T-helper 9 cell (primary cell): ENCODE results near the gene TMEM255A.
"Not testable (repeated sequence)": the region's sequence is repeated elsewhere in the genome, so short reads cannot be mapped to it uniquely, and the experiment has no call there.

Source experiments
- DNase-seq: peaks from one replicate; pipeline ENCODE4 v3.0.0-alpha.2; 2020
- total RNA-seq, 2 donors: gene quantifications; one replicate each; lab custom pipeline; 2026; lab: John Stamatoyannopoulos, UW

Gene TMEM255A
- total RNA-seq, result 0 reads per million in 2 donors

DNA sequence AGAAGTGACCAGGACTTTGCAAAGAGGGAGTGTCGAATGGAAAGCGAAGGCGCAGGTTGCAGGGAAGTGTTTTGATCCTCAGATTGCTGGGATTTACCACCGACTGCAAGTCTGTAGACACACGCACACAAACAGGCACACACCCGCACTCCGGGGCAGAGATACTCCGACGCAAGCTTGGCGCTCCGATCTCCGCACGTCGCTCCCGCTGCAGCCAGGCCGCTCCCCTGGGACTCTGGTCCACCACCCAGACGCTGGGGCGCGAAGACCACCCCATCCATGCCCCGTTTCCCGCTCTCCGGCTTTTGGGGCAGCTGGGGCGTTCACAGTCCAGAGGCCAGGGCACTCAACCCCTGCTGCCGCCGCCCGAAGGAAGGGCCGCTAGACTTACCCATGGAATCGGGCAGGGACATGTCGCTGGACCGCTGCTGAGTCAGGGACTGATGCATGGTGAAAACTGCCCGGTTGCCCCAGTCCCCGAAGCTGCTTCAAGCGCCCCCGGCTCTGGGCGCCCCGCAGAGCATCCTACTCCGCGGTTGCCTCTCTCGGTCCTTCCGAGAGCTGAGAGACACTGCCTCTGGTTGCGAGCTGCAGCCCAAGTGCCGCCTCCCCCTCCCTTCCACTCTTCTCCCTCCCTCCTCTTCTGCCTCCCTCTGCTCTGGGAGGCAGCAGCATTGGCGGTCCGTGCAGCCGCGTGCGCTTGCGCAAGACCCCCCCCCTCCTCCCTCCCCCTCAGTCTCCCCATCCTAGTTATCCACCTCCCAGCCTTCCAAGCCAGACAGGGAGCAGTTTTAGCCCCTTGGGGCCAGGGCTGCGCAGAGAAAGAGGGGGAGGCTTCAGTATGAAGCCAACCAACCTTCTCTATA, at the start of gene TMEM255A:
TMEM255A (minus strand) TSS at position 601 of the 866 bp plus-strand sequence; CDS start at position 449, 152 bp downstream.
- no peak for DNase-seq

GRCh38 chrX:120358737-120359456, 47.6 kb upstream of the TMEM255A start:
- no peak for DNase-seq

- DNase-seq, result no peak
These were observed 45.9 kb upstream of the TMEM255A start for GRCh38 chrX:120357186-120357585.

GRCh38 chrX:120356084-120356483, 44.8 kb upstream of the TMEM255A start:
- no peak for DNase-seq

DNA sequence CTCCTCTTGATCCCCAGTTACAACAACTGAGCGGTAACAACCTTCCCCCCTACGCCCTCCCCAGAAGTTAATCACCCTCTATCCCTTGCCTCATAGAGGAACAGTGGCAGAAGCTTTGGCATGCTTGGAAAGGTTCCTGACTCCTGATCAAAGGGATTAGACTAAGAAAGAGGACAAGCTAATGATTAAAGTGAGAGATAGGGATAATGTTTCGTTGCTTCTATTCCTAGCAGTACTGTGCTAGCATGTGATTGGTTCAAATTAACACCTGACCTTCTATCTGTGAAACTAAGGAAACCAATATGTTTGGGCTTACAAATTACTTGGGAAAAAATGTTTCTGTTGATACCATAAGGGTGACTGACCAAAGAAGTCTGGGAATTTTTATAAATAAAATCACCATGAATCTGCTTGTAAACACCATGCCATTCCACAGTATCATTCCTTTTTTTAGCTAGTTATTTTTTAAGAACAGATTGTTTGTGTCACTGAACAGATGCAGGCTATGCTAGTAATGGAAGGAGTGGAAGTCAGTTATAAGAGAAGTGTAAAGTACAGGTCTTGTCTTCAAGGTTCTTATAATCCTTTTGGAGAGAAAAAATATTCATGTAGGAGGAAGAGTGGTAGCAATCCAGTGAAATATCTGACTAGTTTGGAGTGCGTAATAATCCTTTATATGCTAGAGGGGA, 39.3 kb upstream of the TMEM255A start:
- no peak for DNase-seq

DNA sequence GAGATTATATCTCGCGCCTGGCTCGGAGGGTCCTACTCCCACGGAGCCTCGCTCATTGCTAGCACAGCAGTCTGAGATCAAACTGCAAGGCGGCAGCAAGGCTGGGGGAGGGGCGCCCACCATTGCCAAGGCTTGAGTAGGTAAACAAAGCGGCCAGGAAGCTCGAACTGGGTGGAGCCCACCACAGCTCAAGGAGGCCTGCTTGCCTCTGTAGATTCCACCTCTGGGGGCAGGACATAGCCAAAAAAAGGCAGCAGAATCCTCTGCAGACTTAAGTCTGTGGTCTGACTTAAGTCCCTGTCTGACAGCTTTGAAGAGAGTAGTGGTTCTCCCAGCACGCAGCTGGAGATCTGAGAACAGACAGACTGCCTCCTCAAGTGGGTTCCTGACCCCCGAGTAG, 33.3 kb upstream of the TMEM255A start:
- DNase-seq, result not testable (repeated sequence)

DNA sequence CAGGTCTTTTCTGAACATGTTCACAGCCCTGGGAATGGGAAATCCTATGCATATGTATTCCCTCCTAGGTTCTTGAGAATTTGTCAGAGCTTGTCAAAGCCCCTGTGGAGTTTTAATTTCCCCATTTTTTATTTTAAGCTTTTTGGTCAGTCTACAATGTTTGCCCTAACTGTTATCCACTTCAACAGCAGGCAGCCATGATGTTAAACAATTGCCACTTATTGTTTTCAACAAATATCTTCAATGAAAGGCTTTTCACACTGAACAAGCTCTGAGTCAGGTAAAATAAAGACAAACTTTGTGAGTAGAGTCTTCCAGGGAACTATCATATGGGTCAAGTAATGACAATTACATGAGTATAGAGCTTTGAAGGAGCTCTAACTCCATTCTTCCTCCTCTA, 25.6 kb upstream of the TMEM255A start:
- DNase-seq, result no peak

DNA sequence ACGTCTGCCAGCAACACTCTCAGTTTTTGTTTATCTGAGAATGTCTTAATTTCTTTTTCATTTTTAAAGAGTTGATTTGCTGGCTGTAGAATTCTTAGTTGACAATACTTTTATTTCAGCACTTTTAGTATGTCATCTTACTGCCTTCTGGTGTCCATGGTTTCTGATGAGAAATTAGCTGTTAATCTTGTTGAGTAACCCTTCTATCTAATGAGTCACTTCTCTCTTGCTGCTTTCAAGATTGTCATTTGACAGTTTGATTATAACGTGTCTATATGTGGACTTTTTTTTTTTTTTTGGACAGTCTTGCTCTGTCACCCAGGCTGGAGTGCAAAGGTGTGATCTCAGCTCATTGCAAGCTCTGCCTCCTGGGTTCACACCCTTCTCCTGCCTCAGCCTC, 24.0 kb upstream of the TMEM255A start:
- no peak for DNase-seq

GRCh38 chrX:120334603-120335002, 23.3 kb upstream of the TMEM255A start:
- no peak for DNase-seq

- DNase-seq, result no peak
These were observed 22.9 kb upstream of the TMEM255A start for GRCh38 chrX:120334151-120334550.

GRCh38 chrX:120332394-120332793, 21.1 kb upstream of the TMEM255A start:
- no peak for DNase-seq

DNA sequence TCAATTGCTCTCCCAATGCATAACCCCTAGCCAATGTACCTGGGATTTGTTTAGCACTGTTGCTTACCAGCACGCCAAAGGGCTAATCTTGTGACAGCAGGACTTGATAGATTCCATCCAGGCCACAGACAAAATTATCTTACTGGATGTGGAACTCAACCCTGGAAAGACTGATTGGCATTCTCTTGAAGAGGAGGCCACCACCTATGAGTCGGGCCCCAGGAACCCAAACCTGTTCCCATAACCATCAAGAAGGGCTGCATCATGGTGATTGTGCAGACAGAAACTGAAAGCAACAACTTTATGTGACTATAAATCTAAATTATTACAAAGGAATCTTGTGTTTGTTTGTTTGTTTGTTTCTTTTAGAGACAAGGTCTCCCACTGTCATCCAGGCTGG, 19.9 kb upstream of the TMEM255A start:
- no peak for DNase-seq

- no peak for DNase-seq
These were observed 10.4 kb upstream of the TMEM255A start for GRCh38 chrX:120321520-120322281.

DNA sequence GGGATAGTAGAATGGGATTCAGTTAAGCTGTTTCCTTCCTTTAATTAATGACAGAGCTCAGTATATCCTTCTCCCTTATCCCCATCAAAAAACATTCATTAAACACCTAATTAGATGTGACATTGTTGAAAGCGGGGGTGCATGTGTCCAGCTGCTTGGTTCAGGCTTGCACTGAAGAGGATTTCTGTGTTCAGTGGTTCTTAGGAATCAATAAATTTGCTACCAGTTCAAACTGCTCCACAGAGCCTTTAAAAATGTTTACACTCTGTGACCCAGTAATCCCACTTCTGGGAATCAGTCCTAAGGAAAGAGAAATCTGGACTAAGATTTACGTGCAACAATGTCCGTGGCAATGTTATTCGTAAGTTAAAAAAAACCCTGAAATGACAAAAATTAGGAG, 7.2 kb upstream of the TMEM255A start:
- DNase-seq, result no peak

DNA sequence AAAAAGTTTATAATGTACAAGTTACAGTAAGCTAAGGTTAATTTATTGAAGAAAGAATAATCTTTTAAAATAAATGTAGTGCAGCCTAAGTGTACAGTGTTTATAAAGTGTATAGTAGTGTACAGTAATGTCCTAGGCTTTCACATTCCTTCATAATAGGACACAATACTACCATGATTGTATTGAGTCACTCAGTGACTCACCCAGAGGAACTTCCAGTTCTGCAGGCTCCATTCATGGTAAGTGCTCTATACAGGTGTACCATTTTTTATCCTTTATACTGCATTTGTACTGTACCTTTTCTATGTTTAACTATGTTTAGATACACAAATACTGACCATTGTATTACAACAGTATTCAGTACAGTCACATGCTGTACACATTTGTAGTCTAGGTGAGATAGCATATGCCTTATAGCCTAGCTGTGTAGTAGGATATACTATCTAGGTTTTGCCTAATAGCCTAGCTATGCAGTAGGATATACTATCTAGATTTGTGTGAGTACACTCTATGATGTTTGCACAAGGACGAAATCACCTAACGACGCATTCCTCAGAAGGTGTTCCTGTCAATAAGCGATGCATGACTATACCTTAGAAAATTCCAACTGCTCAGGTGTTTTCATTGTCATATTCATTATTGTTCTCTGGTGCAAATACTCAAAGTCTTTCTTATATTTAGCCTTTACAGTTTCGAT, 5.5 kb upstream of the TMEM255A start:
- DNase-seq, result no peak

- no peak for DNase-seq
These were observed 4.5 kb upstream of the TMEM255A start for GRCh38 chrX:120315776-120316175.

GRCh38 chrX:120311727-120312063, 434 bp upstream of the TMEM255A start:
- no peak for DNase-seq

DNA sequence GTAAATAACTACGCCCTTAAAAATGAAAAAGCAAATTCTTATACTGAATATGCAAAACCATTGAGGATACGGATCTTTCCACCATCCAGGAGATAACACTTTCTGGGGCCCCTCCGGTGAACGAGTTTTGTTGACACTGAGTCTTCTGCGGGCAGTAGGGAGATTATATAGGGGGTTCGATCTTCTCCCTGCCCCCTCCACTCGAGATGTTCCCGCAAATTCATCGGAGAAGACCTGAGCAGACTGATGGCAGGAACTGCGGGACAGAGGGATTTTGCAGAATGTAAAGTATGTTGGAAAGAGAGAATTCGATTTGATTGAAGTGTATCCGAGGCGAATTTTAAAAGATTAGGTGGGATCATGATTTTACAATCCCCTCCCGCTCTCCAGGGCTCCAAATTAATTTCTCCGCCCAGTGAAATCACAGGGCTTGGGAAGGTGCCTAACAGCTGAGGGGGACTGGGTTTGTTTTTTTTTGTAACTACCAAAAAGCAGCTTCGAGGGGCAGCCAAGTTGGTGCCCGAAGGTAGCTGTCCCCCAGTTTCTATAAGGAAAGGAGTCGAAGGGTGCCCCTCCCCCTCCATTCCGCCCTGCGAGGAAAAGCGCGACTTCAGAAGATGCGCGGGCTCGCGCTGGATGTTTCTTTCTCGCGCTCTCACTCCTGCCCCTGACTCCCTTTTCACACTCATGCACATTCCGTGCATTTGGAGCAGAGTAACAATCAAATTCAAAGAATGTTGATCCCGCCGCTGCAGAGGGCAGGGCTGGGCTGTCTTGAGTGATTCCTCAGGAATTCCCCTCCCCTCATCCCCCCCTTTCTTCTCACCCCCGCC, 1.2 kb downstream of the TMEM255A start:
- no peak for DNase-seq

DNA sequence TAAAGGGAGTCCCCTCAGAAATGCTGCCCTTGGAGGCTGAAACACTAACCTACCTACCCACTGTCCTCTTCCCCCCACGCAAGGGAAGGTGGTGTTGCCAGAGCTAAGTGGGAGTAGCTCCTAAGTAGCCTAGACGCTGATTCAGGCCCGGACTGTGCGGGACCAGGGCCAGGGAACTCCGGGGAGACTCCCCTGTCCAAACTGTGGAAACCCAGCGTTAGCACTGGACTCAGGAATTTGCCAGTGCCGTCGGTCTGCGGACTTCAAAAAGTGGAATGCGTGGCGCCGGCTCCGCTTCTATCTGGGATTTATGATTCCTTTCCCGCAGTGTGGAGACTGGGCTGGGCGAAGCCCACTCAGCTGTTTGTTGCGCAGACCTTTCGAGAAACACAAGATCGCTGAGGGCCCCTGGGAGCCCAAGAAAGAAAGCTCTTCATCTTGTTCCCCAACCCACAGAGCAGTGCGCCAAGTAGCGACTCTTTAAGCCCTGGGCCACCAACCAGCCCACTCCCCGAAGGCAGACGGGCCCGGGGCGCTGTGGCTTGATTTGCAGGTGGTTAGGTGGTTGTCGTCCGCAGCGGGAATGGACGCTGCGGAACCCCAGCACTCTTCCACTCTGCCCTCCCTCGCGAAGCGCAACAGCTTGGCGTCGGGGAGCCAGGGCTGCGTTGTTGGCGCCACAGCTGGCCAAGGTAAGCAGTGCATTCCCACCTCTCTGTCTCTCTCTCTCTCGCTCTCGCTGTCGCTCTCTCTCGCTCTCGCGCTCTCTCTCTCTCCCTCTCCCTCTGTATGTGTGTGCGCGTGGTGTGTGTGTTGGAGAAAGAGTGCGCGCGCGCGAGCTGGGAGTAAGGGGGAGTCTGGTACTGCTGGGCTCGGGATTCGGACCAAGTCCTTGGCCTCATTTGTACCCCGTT, 2.0 kb downstream of the TMEM255A start:
- DNase-seq, result peak; percentile 54

GRCh38 chrX:120308558-120308957, 2.7 kb downstream of the TMEM255A start:
- DNase-seq, result no peak
